GM19240 (cell line): ENCODE measurements around the gene GRIK4.
A peak's percentile ranks its signal among the peaks of the same experiment; 100 is the strongest.

Source experiments
- DNase-seq: peaks from one replicate; pipeline ENCODE4 v3.0.0; 2011; ENCODE audit warnings: low spot score; ENCODE audit not compliant: insufficient read length

Gene GRIK4

GRCh38 chr11:120801801-120802689 lies 290.5 kb downstream of the GRIK4 start:
- DNase-seq, result peak; percentile 61

- DNase-seq, result no peak
These were observed 294.5 kb downstream of the GRIK4 start for GRCh38 chr11:120805960-120806555.

- DNase-seq, result no peak
These were observed 296.0 kb downstream of the GRIK4 start for GRCh38 chr11:120807414-120808150.

GRCh38 chr11:120808616-120809050 lies 297.1 kb downstream of the GRIK4 start:
- no peak for DNase-seq

GRCh38 chr11:120810251-120810650 lies 298.7 kb downstream of the GRIK4 start:
- no peak for DNase-seq

GRCh38 chr11:120811199-120811598 lies 299.7 kb downstream of the GRIK4 start:
- DNase-seq, result no peak

- DNase-seq, result no peak
These were observed 300.2 kb downstream of the GRIK4 start for GRCh38 chr11:120811731-120812130.

GRCh38 chr11:120814531-120815318 lies 303.2 kb downstream of the GRIK4 start:
- DNase-seq, result no peak

GRCh38 chr11:120815319-120816100 lies 304.0 kb downstream of the GRIK4 start:
- DNase-seq, result no peak

- DNase-seq, result no peak
These were observed 304.6 kb downstream of the GRIK4 start for GRCh38 chr11:120816176-120816575.

GRCh38 chr11:120816711-120817110 lies 305.2 kb downstream of the GRIK4 start:
- DNase-seq, result no peak

- no peak for DNase-seq
These were observed 305.6 kb downstream of the GRIK4 start for GRCh38 chr11:120817158-120817557.

- no peak for DNase-seq
These were observed 306.5 kb downstream of the GRIK4 start for GRCh38 chr11:120818097-120818496.

GRCh38 chr11:120819003-120819402 lies 307.5 kb downstream of the GRIK4 start:
- no peak for DNase-seq

- no peak for DNase-seq
These were observed 308.2 kb downstream of the GRIK4 start for GRCh38 chr11:120819437-120820365.

GRCh38 chr11:120823159-120823558 lies 311.6 kb downstream of the GRIK4 start:
- DNase-seq, result no peak

- no peak for DNase-seq
These were observed 312.7 kb downstream of the GRIK4 start for GRCh38 chr11:120824242-120824641.

- no peak for DNase-seq
These were observed 315.6 kb downstream of the GRIK4 start for GRCh38 chr11:120827198-120827597.

GRCh38 chr11:120827820-120828219 lies 316.3 kb downstream of the GRIK4 start:
- no peak for DNase-seq
